OCI-LY3 (cell line): ENCODE measurements around the gene CLEC3A.

ENCODE experiments used
- EZH2phosphoT487 ChIP-seq: fragments of 200-600 bp; shearing (Covaris generic); IDR thresholded peaks from 2 replicates; pipeline ENCODE4 v1.6.1; 2018; ENCODE audit warnings: antibody characterized with exemption, mixed run types, low read depth
- TF ChIP-seq, protein P1 (sequence below): fragments of 200-600, 300-600 bp; sonication (generic); IDR thresholded peaks from 2 replicates; pipeline ENCODE4 v1.5.1; 2014; ENCODE audit warnings: antibody characterized with exemption, low read length, low read depth

DNA sequence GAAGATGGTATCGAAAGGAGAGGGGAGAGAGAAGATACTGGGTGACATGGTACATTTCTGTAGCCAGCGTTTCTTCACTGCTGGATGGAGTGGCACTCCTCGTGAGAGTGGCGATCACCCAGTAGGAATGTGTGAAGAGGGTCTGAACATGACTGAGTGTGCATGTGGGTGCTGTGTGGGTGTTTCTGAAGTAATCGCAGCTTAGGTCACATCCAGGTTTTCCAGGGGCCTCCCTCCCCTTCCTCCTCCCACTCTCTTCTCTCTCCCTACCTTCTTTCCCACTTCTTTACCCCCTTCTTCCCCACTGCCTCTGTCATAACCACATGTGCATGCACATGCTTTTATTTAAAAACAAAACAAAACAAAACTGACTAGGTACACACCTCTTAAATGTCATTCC lies 1.8 kb downstream of the CLEC3A start:
- TF ChIP-seq, protein P1, sequence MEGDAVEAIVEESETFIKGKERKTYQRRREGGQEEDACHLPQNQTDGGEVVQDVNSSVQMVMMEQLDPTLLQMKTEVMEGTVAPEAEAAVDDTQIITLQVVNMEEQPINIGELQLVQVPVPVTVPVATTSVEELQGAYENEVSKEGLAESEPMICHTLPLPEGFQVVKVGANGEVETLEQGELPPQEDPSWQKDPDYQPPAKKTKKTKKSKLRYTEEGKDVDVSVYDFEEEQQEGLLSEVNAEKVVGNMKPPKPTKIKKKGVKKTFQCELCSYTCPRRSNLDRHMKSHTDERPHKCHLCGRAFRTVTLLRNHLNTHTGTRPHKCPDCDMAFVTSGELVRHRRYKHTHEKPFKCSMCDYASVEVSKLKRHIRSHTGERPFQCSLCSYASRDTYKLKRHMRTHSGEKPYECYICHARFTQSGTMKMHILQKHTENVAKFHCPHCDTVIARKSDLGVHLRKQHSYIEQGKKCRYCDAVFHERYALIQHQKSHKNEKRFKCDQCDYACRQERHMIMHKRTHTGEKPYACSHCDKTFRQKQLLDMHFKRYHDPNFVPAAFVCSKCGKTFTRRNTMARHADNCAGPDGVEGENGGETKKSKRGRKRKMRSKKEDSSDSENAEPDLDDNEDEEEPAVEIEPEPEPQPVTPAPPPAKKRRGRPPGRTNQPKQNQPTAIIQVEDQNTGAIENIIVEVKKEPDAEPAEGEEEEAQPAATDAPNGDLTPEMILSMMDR = no peak
- TF ChIP-seq EZH2phosphoT487 = no peak
